ENCODE results near the gene KCNJ12. TPM values are rescaled to one million over a fixed set of nuclear protein-coding genes. Genes with fewer than 3 reads are reported as not detected.

KCNJ12 gene
- not detected in 2 replicates for total RNA-seq

DNA sequence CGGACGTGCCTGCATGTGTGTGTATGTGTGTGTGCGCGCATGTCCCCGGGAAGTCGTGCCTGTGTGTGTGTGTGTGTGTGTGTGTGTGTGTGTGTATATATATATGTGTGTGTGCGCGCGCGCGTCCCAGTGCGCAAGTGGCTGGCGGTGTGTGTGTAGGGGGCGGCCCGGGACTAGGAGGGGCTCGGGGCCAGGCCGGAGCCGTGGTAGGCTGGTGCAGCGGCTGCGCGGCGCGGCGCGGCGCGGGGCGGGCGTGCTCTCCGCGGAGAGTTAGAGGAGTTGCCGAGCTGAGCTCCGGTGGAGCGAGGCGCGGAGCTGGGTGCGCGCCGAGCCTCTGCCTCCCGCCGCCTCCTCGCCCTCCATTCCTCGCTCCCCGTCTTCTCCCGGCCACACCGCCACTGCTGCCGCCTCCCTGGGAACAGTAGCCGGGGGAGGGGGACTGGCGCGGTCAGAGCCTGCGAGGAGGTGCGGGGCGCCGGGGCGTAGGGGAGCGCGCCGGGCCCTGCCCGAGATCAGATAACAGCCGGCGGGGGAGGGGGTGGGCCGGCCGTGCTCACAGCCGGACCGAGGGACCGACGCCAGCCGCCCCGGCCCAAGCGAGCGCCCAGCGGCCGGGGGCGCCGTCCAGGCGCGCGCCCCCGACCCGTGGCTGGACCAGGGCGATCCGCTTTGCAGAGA, at the start of gene KCNJ12:
Gene KCNJ12, plus strand, starts transcription at position 277 of the 678 bp plus-strand sequence. CDS start 38,986 bp downstream, outside the sequence.

Other genes with a start within 250 kb of the KCNJ12 start
- gene DHRS7B, start 249.4 kb upstream of the KCNJ12 start, total RNA-seq: 15.2 and 17.0 TPM in 2 replicates
- 25.7 and 39.5 TPM in 2 replicates for gene TMEM11, start 162.2 kb upstream of the KCNJ12 start, total RNA-seq
- gene NATD1, start 122.9 kb upstream of the KCNJ12 start, total RNA-seq: 2.9 and 3.0 TPM in 2 replicates
- gene MAP2K3, start 91.6 kb upstream of the KCNJ12 start, total RNA-seq: 10.8 and 12.1 TPM in 2 replicates

Data from myometrial cell (primary cell).